ENCODE data around the gene PRSS33.

DNA sequence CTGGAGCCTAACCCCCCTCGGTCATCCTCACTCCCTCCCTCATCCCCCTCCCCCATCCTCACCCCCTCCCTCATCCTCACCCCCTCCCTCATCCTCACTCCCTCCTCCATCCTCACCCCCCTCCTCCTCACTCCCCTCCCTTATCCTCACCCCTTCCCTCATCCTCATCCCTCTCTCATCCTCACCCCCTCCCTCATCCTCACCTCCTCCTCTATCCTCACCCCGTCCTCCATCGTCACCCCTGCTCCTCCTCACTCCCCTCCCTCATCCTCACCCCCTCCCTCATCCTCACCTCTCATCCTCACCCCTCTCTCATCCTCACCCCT lies 571 bp downstream of the PRSS33 start:
- TF ChIP-seq YY1 (IDR thresholded peaks at IDR 0.05; ENCODE audit: insufficient read depth, insufficient read length) (no peak), ZNF274 (IDR thresholded peaks at IDR 0.05; ENCODE audit: low read depth, low read length) (no peak)

Measured in NT2/D1 (cell line).